ENCODE measurements around the gene LRRC63. TPM values are rescaled to one million over a fixed set of nuclear protein-coding genes. Genes with fewer than 3 reads are reported as not detected.

LRRC63 gene
- total and polyA plus RNA-seq, 2 of the 4 experiments (the other 2 are of a cell fraction) = not detected

DNA sequence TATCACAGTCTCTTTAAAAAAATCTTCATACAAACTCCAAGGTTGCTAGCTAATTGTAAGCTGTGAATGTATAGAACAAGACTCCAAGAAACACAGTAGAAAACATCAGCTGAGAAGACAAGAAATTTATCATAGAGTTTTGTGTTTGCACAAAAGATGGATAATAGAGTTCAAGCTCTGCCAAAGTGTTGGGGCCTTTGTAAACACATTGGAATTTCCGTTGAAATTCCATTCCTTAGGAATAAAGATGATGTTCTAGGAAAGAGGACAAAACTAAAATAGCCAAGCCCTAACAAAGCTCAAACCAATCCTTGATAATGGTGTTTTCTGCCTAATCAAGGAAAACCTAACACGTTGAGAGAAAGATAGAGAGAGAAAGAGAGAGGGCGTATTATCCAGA, 20.6 kb downstream of the LRRC63 start:
- in situ Hi-C loops (cut with MboI; ENCODE audit: low sequenced_read_pairs) = no loop called here
- WGBS, 2 experiments (ENCODE audit: extremely low coverage in 2 of 2, insufficient read length in 1 of 2) = no CpG with 5 or more reads among the region's 3 CpGs

More for the DNA sequence above, 20.6 kb downstream of the LRRC63 start:
- ATAC-seq (ENCODE audit: low read depth) = no peak
- Histone ChIP-seq H2AFZ (replicated peaks; ENCODE audit: low read length, poor library complexity) (no peak overlapping the region), H3K9ac (ENCODE audit: low read depth, low read length) (no peak overlapping the region), H2BK20ac (ENCODE audit: low read depth, low read length) (no peak overlapping the region), H3K9me3 (ENCODE audit: control insufficient read depth, insufficient read depth, low read length) (no peaks in the 10 kb centered on the region), H3K36me3 (ENCODE audit: control insufficient read depth, insufficient read depth, low read length) (no peaks in the 10 kb centered on the region), H2AK9ac (replicated peaks; ENCODE audit: low read depth, low read length, poor library complexity) (no peak overlapping the region), H2BK15ac (ENCODE audit: low read depth, low read length) (no peak overlapping the region), H3K4me3 (ENCODE audit: insufficient read depth, low read depth, low read length) (no peak overlapping the region), H3K4me1 (ENCODE audit: control insufficient read depth, insufficient read depth, low read length) (no peaks in the 10 kb centered on the region), H2BK120ac (ENCODE audit: low read depth, low read length) (no peak overlapping the region), H3K27me3 (ENCODE audit: control insufficient read depth, insufficient read depth, low read length) (no peaks in the 10 kb centered on the region), H3K9me1 (ENCODE audit: insufficient read depth, low read length) (no peaks in the 10 kb centered on the region), H3K79me1 (ENCODE audit: low read depth in 1 of 2, low read length in 2 of 2) (no peaks in the 10 kb centered on the region), H3K23ac (ENCODE audit: low read depth, low read length) (no peak overlapping the region), H3K27ac (ENCODE audit: insufficient read depth, low read length) (no peak overlapping the region), H3K4me2 (ENCODE audit: low read depth, low read length) (no peak overlapping the region), H2AK5ac (ENCODE audit: low read depth, low read length) (no peak overlapping the region), H3K14ac (replicated peaks; ENCODE audit: low read depth, low read length) (no peak overlapping the region), H4K8ac (ENCODE audit: low read depth in 2 of 2, low read length in 2 of 2) (no peak overlapping the region), H3K56ac (ENCODE audit: extremely low read depth, insufficient read depth, low read length) (no peak overlapping the region), H3K18ac (ENCODE audit: low read depth, low read length) (no peak overlapping the region), H4K91ac (ENCODE audit: insufficient read depth, low read depth, low read length) (no peak overlapping the region), H2BK5ac (ENCODE audit: low read depth, low read length, poor library complexity, severe bottlenecking) (no peak overlapping the region), H4K5ac (ENCODE audit: low read depth, low read length) (no peak overlapping the region), H3K4ac (ENCODE audit: low read depth, low read length) (no peak overlapping the region), H4K20me1 (ENCODE audit: insufficient read depth, low read length) (no peaks in the 10 kb centered on the region)
- no TSS peak for BruUV-seq (replicated peaks)
- dilution Hi-C loops (cut with HindIII; ENCODE audit: low sequenced_read_pairs, unreplicated experiment) = no loop called here
- intact Hi-C loops (cut with micrococcal nuclease) = no loop called here
- peak; percentile 1 for DNase-seq
- ChIA-PET CTCF (no interaction called here), POLR2A (ENCODE audit: unreplicated experiment) (no interaction called here)
- TF ChIP-seq BHLHE40 (IDR thresholded peaks at IDR 0.05; ENCODE audit: low read depth, low read length) (no peak), RFX5 (IDR thresholded peaks at IDR 0.05; ENCODE audit: low read depth, low read length) (no peak), POLR2A (IDR thresholded peaks at IDR 0.05; ENCODE audit: low read depth, low read length) (no peak)
